ENCODE data around the gene PRDM16. TPM values are rescaled to one million over a fixed set of nuclear protein-coding genes. Genes with fewer than 3 reads are reported as not detected.

Gene PRDM16
- total and polyA plus RNA-seq, 4 donors = 0.05 to 0.67 (median 0.19) TPM

- Histone ChIP-seq H3K27ac (ENCODE audit: low read depth in 1 of 2, low read length in 2 of 2) (no peak overlapping the region), H3K4me1 (ENCODE audit: control insufficient read depth in 4 of 4, insufficient read depth in 4 of 4, low read length in 3 of 4) (peaks cover 0 to 2% (median under 1%) of the 10 kb centered on the region in 4 donors), H3K9ac (ENCODE audit: low read depth in 1 of 2, low read length in 2 of 2) (no peak overlapping the region), H3K4me3 (ENCODE audit: low read depth in 1 of 3, low read length in 3 of 3) (no peak overlapping the region), H3K27me3 (ENCODE audit: control insufficient read depth in 4 of 4, insufficient read depth in 4 of 4, low read length in 3 of 4) (peaks cover 0 to 2% (median 0%) of the 10 kb centered on the region in 4 donors), H3K36me3 (ENCODE audit: control insufficient read depth in 4 of 4, insufficient read depth in 3 of 4, low read depth in 1 of 4, low read length in 3 of 4) (no peaks in the 10 kb centered on the region), H3K9me3 (ENCODE audit: control insufficient read depth in 4 of 4, low read length in 3 of 4) (peaks cover 0 to 18% (median 9%) of the 10 kb centered on the region in 4 donors)
- TF ChIP-seq ATF3 (IDR thresholded peaks at IDR 0.05) = no peak
- no peak for TF ChIP-seq JUND (IDR thresholded peaks at IDR 0.05)
- no peak for TF ChIP-seq NR2F2 (IDR thresholded peaks at IDR 0.05)
- no peak for TF ChIP-seq CTCF (IDR thresholded peaks at IDR 0.05; ENCODE audit: low read depth, low read length, missing input control)
- no peak for TF ChIP-seq GABPA (IDR thresholded peaks at IDR 0.05 in 1 of 2, conservative IDR thresholded peaks at IDR 0.05 in 1 of 2)
- no peak for TF ChIP-seq HNF4G (IDR thresholded peaks at IDR 0.05)
- TF ChIP-seq YY1 (IDR thresholded peaks at IDR 0.05) = no peak
- TF ChIP-seq RXRA (IDR thresholded peaks at IDR 0.05) = no peak
- TF ChIP-seq RAD21 (IDR thresholded peaks at IDR 0.05) = no peak
- TF ChIP-seq FOXA1 (IDR thresholded peaks at IDR 0.05) = no peak
- no peak for DNase-seq (ENCODE audit: low spot score)
- WGBS = 56% methylated on average over 17 of the region's 17 CpGs
Measured at GRCh38 chr1:3340548-3341235, 271.7 kb downstream of the PRDM16 start.

GRCh38 chr1:3341236-3341994 is 272.4 kb downstream of the PRDM16 start:
- no peak for DNase-seq (ENCODE audit: low spot score)
- no peaks in the 10 kb centered on the region for H3K4me1 ChIP-seq (ENCODE audit: control insufficient read depth in 4 of 4, insufficient read depth in 4 of 4, low read length in 3 of 4)
- peaks cover 0 to 18% (median 9%) of the 10 kb centered on the region in 4 donors for H3K9me3 ChIP-seq (ENCODE audit: control insufficient read depth in 4 of 4, low read length in 3 of 4)
- no peak overlapping the region for H3K9ac ChIP-seq (ENCODE audit: low read depth in 1 of 2, low read length in 2 of 2)
- TF ChIP-seq EGR1 (IDR thresholded peaks at IDR 0.05; ENCODE audit: low read depth in 2 of 2) (no peak), JUND (IDR thresholded peaks at IDR 0.05) (no peak), FOXA2 (IDR thresholded peaks at IDR 0.05) (no peak), REST (IDR thresholded peaks at IDR 0.05) (no peak), ATF3 (IDR thresholded peaks at IDR 0.05) (no peak), HNF4A (conservative IDR thresholded peaks at IDR 0.05) (no peak)
- 93% methylated on average over 26 of the region's 26 CpGs for WGBS
- no peak overlapping the region for H3K27ac ChIP-seq (ENCODE audit: low read depth in 1 of 2, low read length in 2 of 2)
- H3K4me3 ChIP-seq (ENCODE audit: low read depth in 1 of 3, low read length in 3 of 3) = no peak overlapping the region
- H3K27me3 ChIP-seq (ENCODE audit: control insufficient read depth in 4 of 4, insufficient read depth in 4 of 4, low read length in 3 of 4) = peaks cover 0 to 2% (median 0%) of the 10 kb centered on the region in 4 donors
- H3K36me3 ChIP-seq (ENCODE audit: control insufficient read depth in 4 of 4, insufficient read depth in 3 of 4, low read depth in 1 of 4, low read length in 3 of 4) = no peaks in the 10 kb centered on the region
